HepG2 (cell line): ENCODE data around the gene CDC42BPG. TPM values are rescaled to one million over a fixed set of nuclear protein-coding genes. Genes with fewer than 3 reads are reported as not detected.
A peak's percentile ranks its signal among the peaks of the same experiment; 100 is the strongest.

ENCODE experiments used
- CCDC6 ChIP-seq: sonication (generic); formaldehyde crosslinking; IDR thresholded peaks from 2 replicates; pipeline ENCODE4 v1.8.1; 2022; ENCODE audit warnings: mild to moderate bottlenecking, missing genetic modification reagents, moderate library complexity
- ELF1 ChIP-seq: sonication (generic); formaldehyde crosslinking; IDR thresholded peaks from 2 replicates; pipeline ENCODE4 v1.4.0; 2020; ENCODE audit warnings: missing genetic modification reagents
- FOXC1 ChIP-seq: sonication (generic); formaldehyde crosslinking; IDR thresholded peaks from 2 replicates; pipeline ENCODE4 v1.8.0; 2022; ENCODE audit warnings: mild to moderate bottlenecking, missing genetic modification reagents, borderline replicate concordance
- GTF2F1 ChIP-seq: fragments of 150-350 bp; IDR thresholded peaks from 2 replicates; pipeline ENCODE4 v1.6.1; 2014; ENCODE audit warnings: low read length
- NCOA2 ChIP-seq: sonication (generic); formaldehyde crosslinking; IDR thresholded peaks from 2 replicates; pipeline ENCODE4 v1.8.0; 2022; ENCODE audit warnings: inconsistent platforms
- RBM39 ChIP-seq: fragments of 200-400 bp; formaldehyde crosslinking; IDR thresholded peaks from one replicate; pipeline ENCODE4 v1.6.1; 2018; ENCODE audit warnings: antibody characterized with exemption, mild to moderate bottlenecking, low read depth, low read length; ENCODE audit not compliant: poor library complexity, severe bottlenecking
- RFX1 ChIP-seq: fragments of 450-650 bp; IDR thresholded peaks from 2 replicates; pipeline ENCODE4 v1.6.1; 2017
- SAP130 ChIP-seq: IDR thresholded peaks from 2 replicates; pipeline ENCODE4 v1.6.1; 2016; ENCODE audit warnings: low read depth
- SOX13 ChIP-seq, 3 experiments: fragments of 450-650 bp in 1 of 3; sonication (generic) in 1 of 3; formaldehyde crosslinking in 1 of 3; IDR thresholded peaks in 2 of 3; conservative IDR thresholded peaks in 1 of 3; 2 replicates each; pipeline versions ENCODE4 v1.5.0 to v1.6.1; 2016 to 2020; ENCODE audit warnings: antibody characterized with exemption in 1 of 3, mild to moderate bottlenecking in 1 of 3, missing compliant biosample characterization in 1 of 3, missing genetic modification reagents in 1 of 3, moderate library complexity in 1 of 3
- SP4 ChIP-seq: sonication (generic); formaldehyde crosslinking; IDR thresholded peaks from 2 replicates; pipeline ENCODE4 v1.8.1; 2023; ENCODE audit warnings: mild to moderate bottlenecking, missing genetic modification reagents
- TMF1 ChIP-seq: sonication (generic); formaldehyde crosslinking; IDR thresholded peaks from 2 replicates; pipeline ENCODE4 v1.8.1; 2022; ENCODE audit warnings: low read depth, missing genetic modification reagents
- ZFY ChIP-seq: sonication (generic); formaldehyde crosslinking; IDR thresholded peaks from 2 replicates; pipeline ENCODE4 v1.4.0; 2020; ENCODE audit warnings: missing genetic modification reagents
- ZNF136 ChIP-seq: sonication (generic); formaldehyde crosslinking; IDR thresholded peaks from 2 replicates; pipeline ENCODE4 v1.8.1; 2022; ENCODE audit warnings: low read depth, mild to moderate bottlenecking, moderate library complexity, missing genetic modification reagents
- ZNF180 ChIP-seq: sonication (generic); formaldehyde crosslinking; IDR thresholded peaks from 2 replicates; pipeline ENCODE4 v1.4.0; 2020; ENCODE audit warnings: low read depth, missing genetic modification reagents, borderline replicate concordance
- ZNF354B ChIP-seq: sonication (generic); formaldehyde crosslinking; IDR thresholded peaks from 2 replicates; pipeline ENCODE4 v1.8.0; 2022; ENCODE audit warnings: mild to moderate bottlenecking, missing genetic modification reagents
- ZNF792 ChIP-seq: IDR thresholded peaks from 2 replicates; pipeline ENCODE4 v1.6.1; 2016
- ZNF878 ChIP-seq: sonication (generic); formaldehyde crosslinking; IDR thresholded peaks from 2 replicates; pipeline ENCODE4 v1.8.1; 2023; ENCODE audit warnings: mild to moderate bottlenecking, missing genetic modification reagents, moderate library complexity
- ZSCAN25 ChIP-seq: sonication (generic); formaldehyde crosslinking; IDR thresholded peaks from 2 replicates; pipeline ENCODE4 v1.8.0; 2022; ENCODE audit warnings: mild to moderate bottlenecking, missing genetic modification reagents
- polyA plus RNA-seq, 8 experiments: library from polyadenylated mRNA; depleted of rRNA in 3 of 8; stranded (reverse) in 7 of 8; unstranded in 1 of 8; fragments of >200 nt; fragmentation: Illumina TruSeq in 4 of 8; extraction: Trizol in 4 of 8; gene quantifications; 2 replicates each; pipeline versions ENCODE4 v1.2.1 to v1.2.3, GENCODE V29; 2011 to 2016; ENCODE audit warnings: low read depth in 4 of 8, missing spikeins in 1 of 8, mixed read lengths in 1 of 8; ENCODE audit not compliant: insufficient read depth in 1 of 8
- total RNA-seq, 5 experiments: library from RNA; depleted of rRNA; stranded (reverse); fragments of >200 nt; fragmentation: Illumina TruSeq; extraction: Trizol; gene quantifications; 2 replicates each; pipeline ENCODE4 v1.2.3, GENCODE V29; 2016; ENCODE audit warnings: low read depth in 1 of 5
- TF ChIP-seq, protein P1 (sequence below): sonication (generic); formaldehyde crosslinking; IDR thresholded peaks from 2 replicates; pipeline ENCODE4 v1.4.0; 2020; ENCODE audit warnings: mild to moderate bottlenecking, missing genetic modification reagents, borderline replicate concordance
- TF ChIP-seq, protein P2 (sequence below): IDR thresholded peaks from 2 replicates; pipeline ENCODE4 v1.6.1; 2016; ENCODE audit warnings: low read depth, missing genetic modification reagents, missing compliant biosample characterization
- TF ChIP-seq, protein P3 (sequence below): sonication (generic); formaldehyde crosslinking; IDR thresholded peaks from 2 replicates; pipeline ENCODE4 v1.5.0; 2020; ENCODE audit warnings: mild to moderate bottlenecking, missing genetic modification reagents

The CDC42BPG gene
- total and polyA plus RNA-seq, 2 of the 13 experiments (the other 11 are each of a cell fraction or from before 2014, with no cell fraction given) = 0.55 to 1.4 TPM

DNA sequence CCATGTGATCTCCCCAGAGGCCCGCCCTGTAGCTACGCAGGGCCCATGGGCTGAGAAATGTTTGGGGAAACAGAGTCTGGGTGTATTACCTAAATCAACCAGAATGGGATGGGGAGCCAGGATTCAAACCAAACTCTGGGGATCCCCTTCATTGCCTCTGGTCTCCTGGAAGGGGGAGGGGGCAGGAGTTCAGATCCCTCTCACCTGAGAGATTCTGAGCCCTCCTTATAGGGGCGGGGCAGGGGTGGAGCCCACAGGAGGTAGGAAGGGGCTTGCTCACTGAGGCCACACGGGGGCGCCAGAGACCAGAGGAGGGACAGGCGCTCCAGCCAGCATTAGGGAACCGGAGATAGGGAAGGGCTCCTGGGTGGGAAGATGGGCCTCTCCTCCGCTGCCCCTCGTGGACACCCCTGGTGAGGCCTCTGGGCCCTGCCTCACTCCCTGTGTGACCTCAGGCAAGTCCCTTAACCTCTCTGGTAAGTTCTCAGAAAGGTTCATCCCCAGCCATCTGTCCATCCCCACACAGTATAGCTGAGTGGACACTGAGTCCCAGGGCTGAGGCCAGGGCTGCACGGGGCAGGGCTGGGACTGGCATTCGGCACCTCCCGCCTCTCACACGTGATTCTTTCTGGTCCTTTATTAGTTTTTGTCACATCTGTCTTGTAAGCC, 2.7 kb upstream of the CDC42BPG start (continued):
- TF ChIP-seq RBM39 (no peak), CCDC6 (CRISPR knock-in tag) (no peak), TMF1 (CRISPR knock-in tag) (no peak), NCOA2 (CRISPR knock-in tag) (0 out of 2 replicates have a peak, but pooled peaks have one; percentile 27), ZNF354B (CRISPR knock-in tag) (no peak), RFX1 (no peak), ZNF792 (no peak), GTF2F1 (no peak), SP4 (CRISPR knock-in tag) (peak; percentile 80), ZSCAN25 (CRISPR knock-in tag) (0 out of 2 replicates have a peak, but pooled peaks have one; percentile 45), ZNF180 (CRISPR knock-in tag) (no peak), SOX13 (IDR thresholded peaks at IDR 0.05) (no peak), SOX13 (CRISPR knock-in tag; conservative IDR thresholded peaks at IDR 0.05 in 1 of 2, IDR thresholded peaks at IDR 0.05 in 1 of 2) (no peak; a peak in 1 of 4 replicates), ZFY (CRISPR knock-in tag) (peak; percentile 40; the same call in 1 of the 2 replicates), FOXC1 (0 out of 2 replicates have a peak, but pooled peaks have one; percentile 25), ELF1 (peak; percentile 46; the same call in 1 of the 2 replicates), ZNF136 (CRISPR knock-in tag) (no peak), ZNF878 (CRISPR knock-in tag) (no peak; the same call in 1 of the 2 replicates), SAP130 (CRISPR knock-in tag) (peak; percentile 77)
- TF ChIP-seq, protein P1, sequence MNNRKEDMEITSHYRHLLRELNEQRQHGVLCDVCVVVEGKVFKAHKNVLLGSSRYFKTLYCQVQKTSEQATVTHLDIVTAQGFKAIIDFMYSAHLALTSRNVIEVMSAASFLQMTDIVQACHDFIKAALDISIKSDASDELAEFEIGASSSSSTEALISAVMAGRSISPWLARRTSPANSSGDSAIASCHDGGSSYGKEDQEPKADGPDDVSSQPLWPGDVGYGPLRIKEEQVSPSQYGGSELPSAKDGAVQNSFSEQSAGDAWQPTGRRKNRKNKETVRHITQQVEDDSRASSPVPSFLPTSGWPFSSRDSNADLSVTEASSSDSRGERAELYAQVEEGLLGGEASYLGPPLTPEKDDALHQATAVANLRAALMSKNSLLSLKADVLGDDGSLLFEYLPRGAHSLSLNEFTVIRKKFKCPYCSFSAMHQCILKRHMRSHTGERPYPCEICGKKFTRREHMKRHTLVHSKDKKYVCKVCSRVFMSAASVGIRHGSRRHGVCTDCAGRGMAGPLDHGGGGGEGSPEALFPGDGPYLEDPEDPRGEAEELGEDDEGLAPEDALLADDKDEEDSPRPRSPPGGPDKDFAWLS (CRISPR knock-in tag) = no peak
- TF ChIP-seq, protein P2, sequence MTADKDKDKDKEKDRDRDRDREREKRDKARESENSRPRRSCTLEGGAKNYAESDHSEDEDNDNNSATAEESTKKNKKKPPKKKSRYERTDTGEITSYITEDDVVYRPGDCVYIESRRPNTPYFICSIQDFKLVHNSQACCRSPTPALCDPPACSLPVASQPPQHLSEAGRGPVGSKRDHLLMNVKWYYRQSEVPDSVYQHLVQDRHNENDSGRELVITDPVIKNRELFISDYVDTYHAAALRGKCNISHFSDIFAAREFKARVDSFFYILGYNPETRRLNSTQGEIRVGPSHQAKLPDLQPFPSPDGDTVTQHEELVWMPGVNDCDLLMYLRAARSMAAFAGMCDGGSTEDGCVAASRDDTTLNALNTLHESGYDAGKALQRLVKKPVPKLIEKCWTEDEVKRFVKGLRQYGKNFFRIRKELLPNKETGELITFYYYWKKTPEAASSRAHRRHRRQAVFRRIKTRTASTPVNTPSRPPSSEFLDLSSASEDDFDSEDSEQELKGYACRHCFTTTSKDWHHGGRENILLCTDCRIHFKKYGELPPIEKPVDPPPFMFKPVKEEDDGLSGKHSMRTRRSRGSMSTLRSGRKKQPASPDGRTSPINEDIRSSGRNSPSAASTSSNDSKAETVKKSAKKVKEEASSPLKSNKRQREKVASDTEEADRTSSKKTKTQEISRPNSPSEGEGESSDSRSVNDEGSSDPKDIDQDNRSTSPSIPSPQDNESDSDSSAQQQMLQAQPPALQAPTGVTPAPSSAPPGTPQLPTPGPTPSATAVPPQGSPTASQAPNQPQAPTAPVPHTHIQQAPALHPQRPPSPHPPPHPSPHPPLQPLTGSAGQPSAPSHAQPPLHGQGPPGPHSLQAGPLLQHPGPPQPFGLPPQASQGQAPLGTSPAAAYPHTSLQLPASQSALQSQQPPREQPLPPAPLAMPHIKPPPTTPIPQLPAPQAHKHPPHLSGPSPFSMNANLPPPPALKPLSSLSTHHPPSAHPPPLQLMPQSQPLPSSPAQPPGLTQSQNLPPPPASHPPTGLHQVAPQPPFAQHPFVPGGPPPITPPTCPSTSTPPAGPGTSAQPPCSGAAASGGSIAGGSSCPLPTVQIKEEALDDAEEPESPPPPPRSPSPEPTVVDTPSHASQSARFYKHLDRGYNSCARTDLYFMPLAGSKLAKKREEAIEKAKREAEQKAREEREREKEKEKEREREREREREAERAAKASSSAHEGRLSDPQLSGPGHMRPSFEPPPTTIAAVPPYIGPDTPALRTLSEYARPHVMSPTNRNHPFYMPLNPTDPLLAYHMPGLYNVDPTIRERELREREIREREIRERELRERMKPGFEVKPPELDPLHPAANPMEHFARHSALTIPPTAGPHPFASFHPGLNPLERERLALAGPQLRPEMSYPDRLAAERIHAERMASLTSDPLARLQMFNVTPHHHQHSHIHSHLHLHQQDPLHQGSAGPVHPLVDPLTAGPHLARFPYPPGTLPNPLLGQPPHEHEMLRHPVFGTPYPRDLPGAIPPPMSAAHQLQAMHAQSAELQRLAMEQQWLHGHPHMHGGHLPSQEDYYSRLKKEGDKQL (CRISPR knock-in tag) = no peak
- TF ChIP-seq, protein P3, sequence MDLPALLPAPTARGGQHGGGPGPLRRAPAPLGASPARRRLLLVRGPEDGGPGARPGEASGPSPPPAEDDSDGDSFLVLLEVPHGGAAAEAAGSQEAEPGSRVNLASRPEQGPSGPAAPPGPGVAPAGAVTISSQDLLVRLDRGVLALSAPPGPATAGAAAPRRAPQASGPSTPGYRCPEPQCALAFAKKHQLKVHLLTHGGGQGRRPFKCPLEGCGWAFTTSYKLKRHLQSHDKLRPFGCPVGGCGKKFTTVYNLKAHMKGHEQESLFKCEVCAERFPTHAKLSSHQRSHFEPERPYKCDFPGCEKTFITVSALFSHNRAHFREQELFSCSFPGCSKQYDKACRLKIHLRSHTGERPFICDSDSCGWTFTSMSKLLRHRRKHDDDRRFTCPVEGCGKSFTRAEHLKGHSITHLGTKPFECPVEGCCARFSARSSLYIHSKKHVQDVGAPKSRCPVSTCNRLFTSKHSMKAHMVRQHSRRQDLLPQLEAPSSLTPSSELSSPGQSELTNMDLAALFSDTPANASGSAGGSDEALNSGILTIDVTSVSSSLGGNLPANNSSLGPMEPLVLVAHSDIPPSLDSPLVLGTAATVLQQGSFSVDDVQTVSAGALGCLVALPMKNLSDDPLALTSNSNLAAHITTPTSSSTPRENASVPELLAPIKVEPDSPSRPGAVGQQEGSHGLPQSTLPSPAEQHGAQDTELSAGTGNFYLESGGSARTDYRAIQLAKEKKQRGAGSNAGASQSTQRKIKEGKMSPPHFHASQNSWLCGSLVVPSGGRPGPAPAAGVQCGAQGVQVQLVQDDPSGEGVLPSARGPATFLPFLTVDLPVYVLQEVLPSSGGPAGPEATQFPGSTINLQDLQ (CRISPR knock-in tag) = no peak
